SH-SY5Y (cell line): ENCODE results near the gene EXOC2.

Source experiments
- GATA2 ChIP-seq: IDR thresholded peaks from 2 replicates; pipeline ENCODE4 v1.6.1; 2011; ENCODE audit warnings: mild to moderate bottlenecking, low read depth, low read length
- GATA3 ChIP-seq: IDR thresholded peaks from 2 replicates; pipeline ENCODE4 v1.6.1; 2011; ENCODE audit warnings: low read depth, mild to moderate bottlenecking, low read length, moderate library complexity

Gene EXOC2

GRCh38 chr6:489001-489400, 203.9 kb downstream of the EXOC2 start:
- no peak for TF ChIP-seq GATA2
- no peak for TF ChIP-seq GATA3

- TF ChIP-seq GATA2 (no peak), GATA3 (no peak)
These were observed 205.0 kb downstream of the EXOC2 start for GRCh38 chr6:487956-488355.

GRCh38 chr6:485655-486170, 207.2 kb downstream of the EXOC2 start:
- TF ChIP-seq GATA2 (no peak), GATA3 (no peak)

GRCh38 chr6:484746-485145, 208.2 kb downstream of the EXOC2 start:
- TF ChIP-seq GATA2 (no peak), GATA3 (no peak)

- TF ChIP-seq GATA2 = no peak
- no peak for TF ChIP-seq GATA3
These were observed 208.7 kb downstream of the EXOC2 start for GRCh38 chr6:484086-484745.

- TF ChIP-seq GATA3 (no peak), GATA2 (no peak)
These were observed 217.6 kb downstream of the EXOC2 start for GRCh38 chr6:475314-475713.

GRCh38 chr6:474453-475185, 218.3 kb downstream of the EXOC2 start:
- TF ChIP-seq GATA2 (no peak), GATA3 (no peak)

- no peak for TF ChIP-seq GATA3
- TF ChIP-seq GATA2 = no peak
These were observed 219.0 kb downstream of the EXOC2 start for GRCh38 chr6:473768-474452.

- TF ChIP-seq GATA3 (no peak), GATA2 (no peak)
These were observed 219.6 kb downstream of the EXOC2 start for GRCh38 chr6:473356-473755.

GRCh38 chr6:470901-471448, 222.0 kb downstream of the EXOC2 start:
- no peak for TF ChIP-seq GATA2
- TF ChIP-seq GATA3 = no peak

GRCh38 chr6:470051-470900, 222.7 kb downstream of the EXOC2 start:
- TF ChIP-seq GATA3 (no peak), GATA2 (no peak)

- TF ChIP-seq GATA3 = no peak
- no peak for TF ChIP-seq GATA2
These were observed 225.3 kb downstream of the EXOC2 start for GRCh38 chr6:467671-468082.

GRCh38 chr6:467111-467510, 225.8 kb downstream of the EXOC2 start:
- no peak for TF ChIP-seq GATA3
- TF ChIP-seq GATA2 = no peak

GRCh38 chr6:466564-466963, 226.4 kb downstream of the EXOC2 start:
- TF ChIP-seq GATA3 = no peak
- TF ChIP-seq GATA2 = no peak
